Osteoblast (primary cell): ENCODE data around the gene HOXA9. TPM values are rescaled to one million over a fixed set of nuclear protein-coding genes. Genes with fewer than 3 reads are reported as not detected.

ENCODE experiments used
- DNase-seq: peaks from one replicate; pipeline ENCODE4 v3.0.0; 2011; ENCODE audit warnings: low spot score, mixed read lengths; ENCODE audit not compliant: insufficient read length; ENCODE audit errors: missing footprints
- H2AFZ ChIP-seq: 2 replicates; pipeline ENCODE4 v1.6.0; 2011; ENCODE audit warnings: mild to moderate bottlenecking, low read length
- H3K27ac ChIP-seq: 2 replicates; pipeline ENCODE4 v1.5.1; 2011; ENCODE audit warnings: mild to moderate bottlenecking, low read depth, low read length, moderate library complexity
- H3K27me3 ChIP-seq: 2 replicates; pipeline ENCODE4 v1.6.0; 2012; ENCODE audit warnings: mild to moderate bottlenecking, control low read depth, inconsistent platforms, low read length, moderate library complexity; ENCODE audit not compliant: insufficient read depth
- H3K36me3 ChIP-seq: 2 replicates; pipeline ENCODE4 v1.5.1; 2011; ENCODE audit warnings: mild to moderate bottlenecking, low read length, control low read depth, moderate library complexity; ENCODE audit not compliant: insufficient read depth
- H3K4me1 ChIP-seq: 2 replicates; pipeline ENCODE4 v1.5.1; 2011; ENCODE audit warnings: mild to moderate bottlenecking, low read length, control low read depth, moderate library complexity; ENCODE audit not compliant: insufficient read depth
- H3K4me2 ChIP-seq: 2 replicates; pipeline ENCODE4 v1.6.0; 2011; ENCODE audit warnings: mild to moderate bottlenecking, low read length; ENCODE audit not compliant: insufficient read depth
- H3K4me3 ChIP-seq: fragments of 200-600 bp; sonication (generic); 3 replicates; pipeline ENCODE4 v1.5.1; 2012; ENCODE audit warnings: mild to moderate bottlenecking, low read length, inconsistent platforms; ENCODE audit not compliant: insufficient read depth
- H3K79me2 ChIP-seq: 2 replicates; pipeline ENCODE4 v1.6.0; 2012; ENCODE audit warnings: mild to moderate bottlenecking, low read length, control low read depth, inconsistent platforms; ENCODE audit not compliant: insufficient read depth
- H3K9me3 ChIP-seq: 2 replicates; pipeline ENCODE4 v1.5.1; 2011; ENCODE audit warnings: low read depth, low read length, control low read depth
- H4K20me1 ChIP-seq: 2 replicates; pipeline ENCODE4 v1.6.0; 2012; ENCODE audit warnings: mild to moderate bottlenecking, low read length, control low read depth; ENCODE audit not compliant: insufficient read depth
- total RNA-seq: library from RNA; depleted of rRNA; stranded (reverse); fragments of >200 nt; gene quantifications from 2 replicates; pipeline ENCODE4 v1.2.3, GENCODE V29; 2012
- TF ChIP-seq, protein P1 (sequence below): IDR thresholded peaks from 2 replicates; pipeline ENCODE4 v1.5.1; 2011; ENCODE audit warnings: mild to moderate bottlenecking, low read depth, low read length, moderate library complexity; ENCODE audit errors: extremely low read depth

Gene HOXA9
- total RNA-seq, 1 donor = 19.5 TPM

DNA sequence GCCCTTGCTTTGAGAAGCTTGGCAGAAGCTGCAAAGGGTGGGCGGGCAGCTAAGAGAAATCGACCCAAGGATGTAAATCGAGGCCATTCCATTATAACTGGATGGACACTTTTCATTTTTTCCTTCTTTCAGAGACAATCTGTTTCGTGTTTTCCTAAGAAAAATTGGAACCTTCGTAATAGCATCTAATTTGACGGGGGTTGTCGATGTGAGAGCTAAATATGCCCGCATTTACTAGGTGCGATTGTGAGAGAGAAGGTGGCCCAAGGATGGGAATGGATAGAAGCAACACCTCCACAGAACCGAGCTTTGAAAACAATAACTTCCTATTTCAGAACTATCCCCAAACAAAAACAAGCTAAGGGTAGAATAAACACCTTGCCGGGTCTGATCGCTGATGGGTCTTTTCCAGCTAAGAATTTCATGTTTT, 33.9 kb downstream of the HOXA9 start:
- Histone ChIP-seq H3K4me1 (peaks cover 38% of the 10 kb centered on the region), H2AFZ (peak overlapping the region; percentile 73), H3K79me2 (peaks cover 49% of the 10 kb centered on the region), H4K20me1 (peaks cover 10% of the 10 kb centered on the region), H3K4me3 (peak overlapping the region; percentile 76), H3K27me3 (no peaks in the 10 kb centered on the region), H3K9me3 (no peaks in the 10 kb centered on the region), H3K4me2 (peak overlapping the region; percentile 75), H3K27ac (peak overlapping the region; percentile 68), H3K36me3 (no peaks in the 10 kb centered on the region)
- TF ChIP-seq, protein P1, sequence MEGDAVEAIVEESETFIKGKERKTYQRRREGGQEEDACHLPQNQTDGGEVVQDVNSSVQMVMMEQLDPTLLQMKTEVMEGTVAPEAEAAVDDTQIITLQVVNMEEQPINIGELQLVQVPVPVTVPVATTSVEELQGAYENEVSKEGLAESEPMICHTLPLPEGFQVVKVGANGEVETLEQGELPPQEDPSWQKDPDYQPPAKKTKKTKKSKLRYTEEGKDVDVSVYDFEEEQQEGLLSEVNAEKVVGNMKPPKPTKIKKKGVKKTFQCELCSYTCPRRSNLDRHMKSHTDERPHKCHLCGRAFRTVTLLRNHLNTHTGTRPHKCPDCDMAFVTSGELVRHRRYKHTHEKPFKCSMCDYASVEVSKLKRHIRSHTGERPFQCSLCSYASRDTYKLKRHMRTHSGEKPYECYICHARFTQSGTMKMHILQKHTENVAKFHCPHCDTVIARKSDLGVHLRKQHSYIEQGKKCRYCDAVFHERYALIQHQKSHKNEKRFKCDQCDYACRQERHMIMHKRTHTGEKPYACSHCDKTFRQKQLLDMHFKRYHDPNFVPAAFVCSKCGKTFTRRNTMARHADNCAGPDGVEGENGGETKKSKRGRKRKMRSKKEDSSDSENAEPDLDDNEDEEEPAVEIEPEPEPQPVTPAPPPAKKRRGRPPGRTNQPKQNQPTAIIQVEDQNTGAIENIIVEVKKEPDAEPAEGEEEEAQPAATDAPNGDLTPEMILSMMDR = no peak
- peak; percentile 15 for DNase-seq

DNA sequence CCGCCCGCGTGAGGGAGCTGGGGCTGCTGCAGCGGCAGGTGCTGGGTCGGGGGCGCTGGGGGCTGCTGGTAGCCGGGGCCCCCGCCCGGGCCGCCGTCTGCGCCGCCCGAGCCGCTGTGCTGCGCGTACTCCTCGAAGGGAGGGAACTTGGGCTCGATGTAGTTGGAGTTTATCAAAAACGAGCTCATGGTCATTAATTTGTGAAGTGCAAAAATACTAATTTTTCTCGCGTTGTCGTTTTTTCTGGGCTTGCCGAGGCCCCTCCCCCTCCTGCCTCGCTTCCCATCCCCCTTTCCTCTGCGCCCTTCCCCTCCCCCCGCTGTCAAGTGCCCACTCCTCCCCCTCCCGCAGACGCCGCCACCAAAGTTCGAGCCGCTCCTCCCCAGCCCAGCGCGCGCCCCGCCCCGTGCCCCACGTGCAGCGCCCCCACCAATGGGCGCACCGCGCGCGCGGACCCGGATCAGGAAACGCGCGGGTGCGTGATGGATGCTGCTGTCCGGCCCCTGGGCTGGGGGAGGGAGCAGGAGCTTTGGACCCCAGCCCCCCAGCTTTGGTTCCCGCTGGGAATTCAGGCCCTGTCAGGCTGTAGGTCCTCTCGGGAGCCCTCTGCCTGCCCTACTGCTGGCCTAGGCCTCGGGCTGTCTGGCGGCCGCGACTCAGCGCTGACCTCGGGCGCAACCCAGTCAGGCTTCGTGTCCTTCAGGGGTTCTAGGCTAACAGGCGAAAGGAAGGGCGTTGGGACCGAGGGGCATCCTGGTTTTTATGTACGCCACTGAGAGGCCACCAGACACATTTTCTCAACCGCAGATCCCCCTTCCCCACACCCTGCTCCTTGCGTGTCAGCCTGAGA, 34.6 kb downstream of the HOXA9 start, which contains the start of gene HOXA4:
Gene HOXA4 (minus strand): TSS at position 218 of the 850 bp plus-strand sequence. CDS start 24 bp downstream, at position 194.
- TF ChIP-seq, protein P1 = no peak
- Histone ChIP-seq H3K27ac (peak within 1 kb of the TSS; percentile 68), H3K4me1 (peaks cover 32% of the 10 kb centered on the region), H3K4me2 (peak within 1 kb of the TSS; percentile 75), H3K9me3 (no peaks in the 10 kb centered on the region), H3K27me3 (no peaks in the 10 kb centered on the region), H3K4me3 (peak within 1 kb of the TSS; percentile 76), H3K36me3 (no peaks in the 10 kb centered on the region), H3K79me2 (peaks cover 46% of the 10 kb centered on the region), H4K20me1 (peaks cover 6% of the 10 kb centered on the region), H2AFZ (peak within 1 kb of the TSS; percentile 73)
- DNase-seq = peak; percentile 100

DNA sequence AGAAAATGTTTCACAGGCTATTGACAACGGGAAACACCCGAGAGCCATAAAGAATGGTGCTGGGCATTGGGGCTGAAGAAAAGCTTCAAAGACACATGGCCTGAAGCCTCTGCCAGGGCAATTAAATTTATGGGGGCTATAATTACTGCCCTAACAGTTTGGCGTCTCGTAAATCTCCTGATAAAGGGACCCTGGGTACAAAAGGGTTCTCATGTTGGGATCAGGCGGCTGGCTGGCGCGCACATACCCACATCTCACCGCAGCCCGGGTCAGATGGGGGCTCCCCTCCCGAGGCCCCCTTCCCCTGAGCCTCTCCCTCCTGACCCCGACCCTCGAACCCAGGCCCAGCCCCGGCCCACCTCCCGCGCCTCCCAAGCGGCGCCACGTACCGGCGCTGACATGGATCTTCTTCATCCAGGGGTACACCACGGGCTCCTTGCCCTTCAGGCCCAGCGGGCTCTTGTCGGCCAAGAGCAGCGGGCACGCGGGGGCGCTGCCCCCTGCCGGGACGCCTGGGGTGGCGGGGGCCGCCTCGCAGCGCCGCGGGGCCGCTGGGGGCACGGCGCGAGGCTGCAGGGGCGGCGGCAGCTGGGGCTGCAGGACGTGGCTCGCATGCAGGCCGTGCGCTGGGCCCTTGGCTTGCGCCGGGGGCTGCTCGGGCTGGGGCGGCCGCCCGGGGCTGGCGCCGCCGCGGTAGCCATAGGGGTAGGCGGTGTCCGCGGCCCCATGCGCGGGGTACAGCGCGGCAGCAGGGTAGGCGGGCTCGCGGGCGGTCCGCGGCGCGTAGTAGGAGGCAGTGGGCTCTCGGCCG, 35.4 kb downstream of the HOXA9 start:
- peak overlapping the region; percentile 72 for H3K4me2 ChIP-seq
- H3K79me2 ChIP-seq = peaks cover 38% of the 10 kb centered on the region
- H3K27ac ChIP-seq = peak overlapping the region; percentile 20
- H2AFZ ChIP-seq = peak overlapping the region; percentile 18
- no peaks in the 10 kb centered on the region for H3K27me3 ChIP-seq
- no peaks in the 10 kb centered on the region for H3K36me3 ChIP-seq
- H4K20me1 ChIP-seq = no peaks in the 10 kb centered on the region
- H3K9me3 ChIP-seq = no peaks in the 10 kb centered on the region
- H3K4me3 ChIP-seq = peak overlapping the region; percentile 76
- peak; percentile 92 for DNase-seq
- TF ChIP-seq, protein P1 = peak; percentile 15
- H3K4me1 ChIP-seq = peaks cover 23% of the 10 kb centered on the region
